Measurements from ENCODE around the gene CA14.
A peak's percentile ranks its signal among the peaks of the same experiment; 100 is the strongest.
"Not testable (repeated sequence)": the region's sequence is repeated elsewhere in the genome, so short reads cannot be mapped to it uniquely, and the experiment has no call there.

Gene CA14

DNA sequence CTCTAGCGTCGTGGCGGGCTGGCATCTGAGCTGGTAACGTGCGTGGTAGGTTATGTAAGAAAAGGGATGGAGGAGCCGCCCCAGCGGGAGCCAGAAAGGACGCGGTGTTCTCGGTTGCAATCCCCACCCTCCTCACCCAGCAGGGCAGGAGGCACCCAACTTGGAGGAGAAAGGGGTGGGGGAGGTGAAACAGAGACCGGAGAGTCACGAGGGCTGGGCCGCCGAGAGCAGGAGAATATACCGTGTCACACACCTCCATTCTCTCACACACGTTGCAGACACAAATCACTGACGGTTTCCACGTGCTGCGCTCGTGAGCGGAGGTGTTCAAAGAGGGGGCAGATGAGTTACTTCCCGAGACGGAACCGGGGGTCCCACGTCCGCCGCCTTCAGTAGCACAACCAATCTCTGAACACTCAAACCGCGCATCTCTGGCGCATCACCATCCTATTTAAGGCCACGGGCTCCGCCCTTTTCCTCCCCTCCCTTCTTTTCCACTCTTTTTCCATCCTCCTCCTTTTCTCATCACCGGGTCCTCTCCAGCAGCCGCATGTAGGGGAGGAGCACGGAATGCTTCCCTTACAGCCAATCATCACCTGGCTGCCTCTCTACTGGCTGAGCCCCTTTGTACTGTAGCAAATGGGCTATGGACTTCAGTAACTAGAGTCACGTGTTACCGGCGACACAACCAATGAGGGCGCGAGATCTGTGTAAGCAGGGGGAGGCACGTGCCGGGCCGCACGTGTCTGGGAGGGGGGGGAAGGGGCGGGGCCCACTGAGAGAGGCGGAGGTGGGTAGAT, 24.4 kb downstream of the CA14 start, which contains the start of gene CIART:
CIART (plus strand) TSS at position 797 of the 800 bp plus-strand sequence. CDS start 714 bp downstream, outside the sequence.
- DNase-seq, result peak; percentile 99

DNA sequence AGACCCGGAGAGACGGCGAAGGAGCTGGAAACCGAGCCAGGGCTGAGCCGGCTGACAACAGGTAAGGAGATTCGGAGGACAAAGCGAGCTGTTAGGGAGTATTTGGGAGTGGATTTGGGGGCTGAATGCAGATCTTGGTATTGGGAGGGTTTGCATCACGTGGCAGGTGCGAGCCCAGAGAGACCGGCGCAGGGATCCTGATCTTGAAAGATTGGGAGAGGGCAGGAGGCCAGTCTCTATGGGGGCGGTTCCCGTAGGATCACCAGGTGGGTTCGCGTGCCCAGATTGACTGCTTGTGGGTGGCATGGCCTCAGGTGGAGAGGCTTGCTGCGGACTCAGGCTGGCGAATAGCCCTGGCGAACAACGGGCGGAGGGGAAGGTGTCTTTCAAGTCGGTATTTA, 25.0 kb downstream of the CA14 start:
- peak; percentile 65 for DNase-seq

DNA sequence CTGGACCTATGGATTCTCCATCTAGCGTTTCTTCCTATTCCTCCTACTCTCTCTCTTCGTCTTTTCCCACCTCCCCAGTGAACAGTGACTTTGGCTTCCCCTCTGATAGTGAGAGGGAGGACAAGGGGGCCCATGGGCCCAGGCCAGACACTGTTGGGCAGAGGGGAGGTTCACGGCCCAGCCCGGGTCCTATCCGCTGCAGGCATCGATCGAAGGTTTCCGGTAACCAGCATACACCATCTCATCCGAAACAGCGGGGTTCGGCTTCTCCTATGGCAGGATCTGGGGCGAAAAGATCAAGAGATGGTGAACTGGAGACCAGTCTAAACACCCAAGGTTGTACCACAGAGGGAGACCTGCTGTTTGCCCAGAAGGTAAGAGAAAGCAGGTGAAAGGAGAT, 25.7 kb downstream of the CA14 start:
- no peak for DNase-seq

- DNase-seq, result no peak
Observed at GRCh38 chr1:150288382-150288781, 30.8 kb downstream of the CA14 start.

GRCh38 chr1:150288822-150289221, 31.2 kb downstream of the CA14 start:
- DNase-seq, result no peak

DNA sequence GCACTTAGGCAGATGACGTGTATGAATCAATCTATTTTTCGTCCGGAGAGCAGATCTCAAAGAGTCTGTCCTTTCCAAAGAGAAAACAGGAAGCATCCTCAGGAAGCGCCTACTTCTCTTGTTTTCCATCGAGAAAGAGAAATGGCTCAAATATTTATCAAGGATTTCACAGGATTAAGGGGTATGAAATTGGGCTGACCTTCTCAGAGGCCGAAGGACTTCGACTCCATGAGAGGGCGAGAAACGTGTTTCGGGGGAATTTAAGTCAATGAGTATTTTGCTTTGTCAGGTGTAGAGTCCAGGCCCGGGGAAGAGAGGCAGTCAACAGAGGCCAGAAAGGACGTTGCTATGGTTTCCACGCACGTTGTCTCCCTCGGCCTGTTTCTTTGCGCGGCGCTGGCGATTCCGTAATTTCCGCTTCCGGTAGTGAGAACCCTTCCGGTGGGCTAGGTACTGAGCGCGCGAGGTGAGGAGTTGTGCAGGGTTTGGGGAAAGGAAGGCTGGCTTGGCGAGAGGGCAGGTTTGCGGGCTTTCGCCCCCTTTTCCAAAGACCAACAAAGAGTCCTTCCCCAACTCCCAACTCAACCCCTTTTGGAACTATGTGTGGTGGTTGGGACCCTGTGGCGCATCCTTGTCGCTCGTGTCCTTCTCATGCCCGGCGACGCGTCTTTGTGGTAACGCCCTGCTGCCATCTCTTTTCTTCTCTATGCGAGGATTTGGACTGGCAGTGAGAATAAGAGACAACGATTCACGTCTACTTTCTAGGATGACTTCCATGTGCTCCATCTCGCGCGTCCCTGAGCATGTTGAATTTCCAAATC, 36.1 kb downstream of the CA14 start, which contains the start of gene MRPS21:
MRPS21 (plus strand) TSS at position 429 of the 821 bp plus-strand sequence. CDS start 506 bp downstream, outside the sequence.
- peak; percentile 84 for DNase-seq

- DNase-seq, result no peak
Observed at GRCh38 chr1:150295476-150295875, 37.9 kb downstream of the CA14 start.

DNA sequence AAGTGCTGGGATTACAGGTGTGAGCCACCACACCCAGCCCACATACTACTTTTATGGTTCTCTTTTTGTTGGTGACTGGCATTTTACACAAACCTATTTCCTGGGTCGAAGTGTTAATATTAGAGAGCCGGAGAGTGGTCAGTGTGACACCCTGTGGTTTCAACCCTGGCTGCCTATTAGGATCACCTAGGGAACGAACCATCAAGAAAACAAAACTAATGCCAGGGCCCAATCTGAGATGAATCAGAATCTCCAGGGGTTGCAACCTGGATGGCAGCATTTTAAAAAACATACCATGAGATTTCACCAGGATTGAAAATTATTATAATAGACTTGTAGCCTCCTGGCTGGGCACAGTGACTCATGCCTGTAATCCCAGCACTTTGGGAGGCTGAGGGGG, 42.1 kb downstream of the CA14 start:
- no peak for DNase-seq

GRCh38 chr1:150302338-150302737, 44.8 kb downstream of the CA14 start:
- peak; percentile 44 for DNase-seq

- DNase-seq, result no peak
Observed at GRCh38 chr1:150302902-150303301, 45.3 kb downstream of the CA14 start.

DNA sequence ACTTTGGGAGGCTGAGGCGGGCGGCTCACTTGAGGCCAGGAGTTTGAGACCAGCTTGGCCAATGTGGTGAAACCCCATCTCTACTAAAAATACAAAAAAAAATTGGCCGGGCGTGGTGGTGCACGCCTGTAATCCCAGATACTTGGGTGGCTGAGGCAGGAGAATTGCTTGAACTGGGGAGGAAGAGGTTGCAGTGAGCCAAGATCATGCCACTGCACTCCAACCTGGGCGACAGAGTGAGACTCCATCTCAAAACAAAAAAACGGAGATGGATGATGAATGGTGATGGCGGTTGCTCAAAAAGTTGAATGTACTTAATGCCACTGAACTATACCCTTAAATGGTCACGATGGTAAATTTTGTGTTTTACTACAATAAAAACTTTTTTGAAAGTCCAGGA, 51.0 kb downstream of the CA14 start:
- DNase-seq, result not testable (repeated sequence)

DNA sequence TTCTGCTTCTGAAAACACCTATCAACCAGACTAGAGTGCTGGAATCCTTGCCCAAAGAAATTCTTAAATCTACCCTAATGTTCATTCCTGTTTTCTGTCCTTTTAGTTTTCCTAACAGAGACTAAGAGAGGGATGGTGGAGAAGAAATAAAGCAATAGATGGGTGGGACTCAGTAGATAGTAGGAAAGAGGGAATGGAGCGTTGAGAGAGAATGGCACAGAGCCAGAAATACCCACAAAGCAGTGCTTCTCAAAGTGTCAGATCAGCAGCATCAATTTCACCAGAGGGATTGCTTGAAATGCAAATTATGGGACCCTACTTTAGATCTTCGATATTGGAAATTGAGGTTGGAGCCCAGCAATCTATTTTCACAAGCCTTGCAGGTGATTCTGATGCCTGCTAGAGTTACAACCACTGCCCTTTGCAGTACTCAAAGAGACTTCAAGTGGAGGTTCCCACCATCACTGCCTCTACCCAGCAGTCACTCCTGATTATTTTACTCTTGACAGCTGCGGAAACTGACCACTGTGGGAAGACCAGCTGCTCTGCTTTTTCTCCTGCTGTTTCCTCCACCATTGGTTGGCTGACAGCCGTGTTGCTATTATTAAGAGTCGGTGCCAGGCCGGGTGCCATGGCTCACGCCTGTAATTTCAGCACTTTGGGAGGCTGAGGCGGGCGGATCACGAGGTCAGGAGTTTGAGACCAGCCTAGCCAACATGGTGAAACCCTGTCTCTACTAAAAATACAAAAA, 52.4 kb downstream of the CA14 start:
- no peak for DNase-seq

GRCh38 chr1:150311762-150312161, 54.2 kb downstream of the CA14 start:
- no peak for DNase-seq

Measured in NCI-H1048 (cell line).